ENCODE results near the gene TMEM115.

Gene TMEM115

DNA sequence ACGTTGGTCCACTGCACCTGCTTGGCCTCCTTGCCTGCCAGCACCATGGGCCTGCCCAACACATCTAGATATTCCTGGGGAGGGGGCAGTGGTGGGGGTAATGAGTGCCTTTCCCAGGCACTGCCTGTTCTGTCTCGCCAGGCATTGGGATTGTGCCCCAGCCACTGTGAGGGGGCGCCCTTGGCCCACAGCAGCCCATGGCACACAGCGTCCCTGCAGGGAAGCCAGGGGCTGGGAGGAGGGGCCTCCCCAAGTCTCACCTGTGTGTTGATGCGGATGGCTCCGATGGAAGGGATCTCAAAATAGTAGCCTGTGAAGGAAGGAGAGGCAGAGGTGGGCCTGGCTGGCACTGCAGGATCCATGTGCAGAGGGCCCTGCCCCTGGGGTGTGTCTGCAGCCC lies 18.7 kb upstream of the TMEM115 start:
- TF ChIP-seq ZFX (IDR thresholded peaks at IDR 0.05; ENCODE audit: borderline replicate concordance) = no peak
- H3K27ac ChIP-seq = no peak overlapping the region

DNA sequence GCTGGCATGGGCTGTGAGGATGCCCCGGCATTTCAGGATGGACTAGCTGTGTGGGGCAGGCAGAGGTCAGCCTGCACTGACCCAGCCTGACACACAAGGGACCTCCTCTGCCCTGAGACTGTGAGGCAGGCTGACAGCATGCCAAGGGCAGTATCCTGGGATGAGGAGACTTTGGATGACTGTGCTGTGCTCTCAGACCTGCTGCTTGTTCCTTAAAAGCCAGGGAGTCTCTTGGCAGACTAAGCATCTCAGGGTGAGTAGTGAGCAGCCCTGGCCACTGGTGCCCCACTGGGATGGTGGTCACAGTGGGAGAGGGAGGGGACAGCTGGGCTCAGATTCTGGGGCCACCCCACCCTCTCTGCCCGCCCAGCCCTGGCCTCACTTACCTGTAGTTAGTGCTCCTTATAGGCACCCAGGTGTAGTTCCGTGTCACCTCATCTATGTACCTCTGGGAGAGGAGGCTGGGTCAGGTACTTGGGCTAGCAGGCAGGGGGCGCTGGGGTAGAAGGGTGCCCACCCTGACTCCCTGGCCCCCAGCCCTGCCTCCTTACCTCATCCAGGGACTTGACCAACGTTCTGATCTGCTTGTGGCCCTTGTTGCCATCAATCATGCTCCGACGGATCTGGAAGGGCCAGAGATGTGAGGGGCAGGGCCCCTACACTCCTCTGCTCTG lies 16.1 kb upstream of the TMEM115 start:
- H3K27ac ChIP-seq = no peak overlapping the region
- TF ChIP-seq ZFX (IDR thresholded peaks at IDR 0.05; ENCODE audit: borderline replicate concordance) = no peak
- TF ChIP-seq CTCF (IDR thresholded peaks at IDR 0.05) = peak; percentile 9; the same call in 1 of the 2 replicates

GRCh38 chr3:50374363-50375257 lies 15.3 kb upstream of the TMEM115 start:
- no peak overlapping the region for H3K27ac ChIP-seq
- no peak for TF ChIP-seq CTCF (IDR thresholded peaks at IDR 0.05)
- TF ChIP-seq ZFX (IDR thresholded peaks at IDR 0.05; ENCODE audit: borderline replicate concordance) = no peak

GRCh38 chr3:50373146-50374051 lies 14.1 kb upstream of the TMEM115 start:
- TF ChIP-seq ZFX (IDR thresholded peaks at IDR 0.05; ENCODE audit: borderline replicate concordance) = no peak
- no peak for TF ChIP-seq CTCF (IDR thresholded peaks at IDR 0.05)
- H3K27ac ChIP-seq = no peak overlapping the region

- TF ChIP-seq ZFX (IDR thresholded peaks at IDR 0.05; ENCODE audit: borderline replicate concordance) (no peak), CTCF (IDR thresholded peaks at IDR 0.05) (no peak)
- no peak overlapping the region for H3K27ac ChIP-seq
These were observed 13.0 kb upstream of the TMEM115 start for GRCh38 chr3:50372349-50372748.

DNA sequence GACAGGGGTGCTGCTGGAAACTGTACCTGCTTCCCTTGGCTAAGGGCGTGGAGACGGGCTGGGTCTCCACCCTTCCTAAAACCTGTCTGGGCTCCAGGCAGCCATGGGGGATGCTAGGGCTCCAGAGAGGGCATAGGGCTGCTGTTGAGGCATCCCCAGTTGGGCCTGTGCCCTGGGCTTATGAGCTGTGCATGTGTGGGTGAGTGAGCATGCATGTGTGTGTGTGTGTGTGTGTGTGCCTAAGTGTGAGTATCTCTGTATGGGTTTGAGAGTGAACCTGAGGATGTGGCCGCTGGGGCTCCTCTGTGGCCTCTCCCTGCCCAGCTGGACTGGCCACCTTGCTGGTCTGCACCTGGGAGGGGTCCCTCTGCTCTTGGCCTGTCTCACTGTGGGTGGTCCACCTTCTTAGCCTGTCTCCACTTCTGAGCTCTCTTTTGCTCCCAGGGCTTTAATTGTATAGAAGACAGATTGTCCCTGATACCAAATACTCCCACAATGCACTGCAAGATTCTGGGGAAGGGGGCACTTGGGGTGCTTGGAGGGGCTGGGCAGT lies 11.9 kb upstream of the TMEM115 start:
- TF ChIP-seq ZFX (IDR thresholded peaks at IDR 0.05; ENCODE audit: borderline replicate concordance) (no peak), CTCF (IDR thresholded peaks at IDR 0.05) (no peak)
- H3K27ac ChIP-seq = no peak overlapping the region

GRCh38 chr3:50370594-50370993 lies 11.3 kb upstream of the TMEM115 start:
- peak; percentile 19 for TF ChIP-seq CTCF (IDR thresholded peaks at IDR 0.05)
- no peak for TF ChIP-seq ZFX (IDR thresholded peaks at IDR 0.05; ENCODE audit: borderline replicate concordance)

More at GRCh38 chr3:50370594-50370993, 11.3 kb upstream of the TMEM115 start:
- H3K27ac ChIP-seq = no peak overlapping the region

Data from 22Rv1 (cell line).